Urinary bladder (tissue), 4 donors: ENCODE data around the gene NPVF. TPM values are rescaled to one million over a fixed set of nuclear protein-coding genes. Genes with fewer than 3 reads are reported as not detected.

ENCODE experiments used
- DNase-seq: peaks from one replicate; pipeline ENCODE4 v3.0.0-alpha.2; 2015; ENCODE audit errors: extremely low spot score
- H3K27ac ChIP-seq: one replicate; pipeline ENCODE4 v1.5.1; 2013; ENCODE audit warnings: low read depth, mild to moderate bottlenecking, moderate library complexity
- H3K36me3 ChIP-seq: one replicate; pipeline ENCODE4 v1.6.1; 2013; ENCODE audit warnings: mild to moderate bottlenecking, moderate library complexity; ENCODE audit not compliant: insufficient read depth
- H3K4me1 ChIP-seq: one replicate; pipeline ENCODE4 v1.6.1; 2013; ENCODE audit warnings: mild to moderate bottlenecking, moderate library complexity; ENCODE audit not compliant: insufficient read depth
- H3K4me3 ChIP-seq: one replicate; pipeline ENCODE4 v1.5.1; 2013; ENCODE audit warnings: low read depth, low read length
- WGBS: extraction: QIAGEN DNeasy Blood & Tissue Kit; methylation state at CpG from one replicate; pipeline ENCODE4 v1.1.7; 2013; 5-methylcytosine and 5-hydroxymethylcytosine counted together
- polyA plus RNA-seq: library from polyadenylated mRNA; stranded (reverse); fragments of 200-250 nt; gene quantifications from one replicate; pipeline ENCODE4 v1.2.3, GENCODE V29; 2013
- small RNA-seq: library from RNA; depleted of rRNA; stranded (forward); fragments of <200 nt; gene quantifications from one replicate; pipeline ENCODE3, GENCODE V24; 2014
- total RNA-seq: library from RNA; depleted of rRNA; stranded (reverse); fragments of >200 nt; gene quantifications from one replicate; pipeline ENCODE4 v1.2.3, GENCODE V29; 2014
- donor health status: healthy with polysubstance abuse.
- donor health status: healthy.

Gene NPVF
- total and polyA plus RNA-seq, 2 donors, result not detected

DNA sequence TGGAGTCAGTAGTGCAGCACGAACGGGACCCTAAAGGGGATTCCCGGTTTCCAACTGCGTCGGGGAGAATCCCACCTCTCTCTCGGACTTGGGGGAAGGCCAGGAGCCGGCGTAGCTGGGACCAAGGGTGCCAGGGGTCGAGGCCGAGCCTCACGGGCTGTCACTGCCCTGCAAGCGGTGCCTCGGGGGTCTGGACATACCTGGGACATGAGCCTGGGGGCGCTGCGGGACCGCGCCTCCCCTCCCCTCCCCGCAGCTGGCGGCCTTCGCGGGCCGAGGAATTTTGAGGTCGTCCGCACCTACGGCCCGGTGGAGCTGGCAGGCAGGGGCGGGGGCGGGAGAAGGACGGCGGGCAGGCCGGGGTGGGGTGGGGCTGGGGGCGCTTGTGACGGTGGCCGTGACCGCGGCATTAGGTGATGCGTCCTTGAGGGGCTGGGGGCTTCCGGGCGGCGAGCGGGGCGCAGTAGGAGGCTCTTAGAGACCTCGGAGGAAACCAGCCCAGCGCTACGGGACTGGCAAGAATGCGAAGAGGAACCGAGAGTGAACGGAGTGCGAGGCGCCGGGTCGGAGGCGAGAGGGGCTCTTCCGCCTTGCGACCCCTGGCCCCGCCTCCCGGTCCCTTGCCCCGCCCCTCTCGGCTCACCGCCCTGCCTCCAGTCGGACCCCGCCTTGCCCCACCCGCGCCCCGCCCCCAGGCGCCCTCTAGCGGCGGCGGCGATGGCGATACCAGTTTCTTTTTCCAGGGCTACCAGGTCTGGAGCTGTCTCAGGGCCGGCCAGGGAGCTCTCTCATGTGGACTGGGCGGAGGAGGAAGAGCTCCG, 48.3 kb downstream of the NPVF start:
- Histone ChIP-seq H3K4me3 (peak overlapping the region; percentile 90), H3K36me3 (no peaks in the 10 kb centered on the region), H3K4me1 (no peaks in the 10 kb centered on the region), H3K27ac (peak overlapping the region; percentile 94)
- under 1% methylated on average over 74 of the region's 74 CpGs for WGBS
- peak; percentile 23 for DNase-seq

DNA sequence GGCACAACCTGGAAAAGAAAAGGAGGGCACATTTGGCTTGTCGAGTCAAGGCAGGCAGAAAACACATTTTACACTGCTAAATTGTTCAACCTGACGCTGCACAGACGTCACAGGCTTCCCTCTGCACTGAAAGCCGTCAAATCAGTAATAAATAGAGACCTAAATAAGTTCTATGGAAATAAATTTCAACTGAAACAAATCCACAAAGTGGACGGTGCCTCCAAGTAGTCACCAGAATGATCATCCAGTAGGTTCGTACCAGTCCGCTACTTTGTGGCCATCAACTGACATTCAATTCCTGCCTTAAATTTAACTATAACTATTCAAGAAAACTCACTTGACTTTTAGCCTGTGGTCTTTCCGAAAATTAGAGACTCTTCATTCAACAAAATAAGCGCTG, 49.0 kb downstream of the NPVF start:
- no peak for DNase-seq
- H3K4me1 ChIP-seq, result no peaks in the 10 kb centered on the region
- H3K36me3 ChIP-seq, result no peaks in the 10 kb centered on the region
- H3K4me3 ChIP-seq, result peak overlapping the region; percentile 90
- no peak overlapping the region for H3K27ac ChIP-seq
- 70% methylated on average over 9 of the region's 9 CpGs for WGBS

Small RNAs within 50 kb of the gene (small RNA-seq; reads per million reads assigned to genes)
- not detected for gene RF00012

Other genes with a start within 250 kb of the NPVF start
- gene OSBPL3, start 248.3 kb downstream of the NPVF start, total RNA-seq, result 4.9 TPM
- gene OSBPL3, start 248.3 kb downstream of the NPVF start, polyA plus RNA-seq, result 1.9 TPM
- 57.1 TPM for gene CYCS, start 103.2 kb downstream of the NPVF start, total RNA-seq
- 75.1 TPM for gene CYCS, start 103.2 kb downstream of the NPVF start, polyA plus RNA-seq